K562 (cell line): ENCODE data around the gene NT5DC2.

Experiments used
- CTCF ChIP-seq, 3 experiments: IDR thresholded peaks in 2 of 3; conservative IDR thresholded peaks in 1 of 3; 2 replicates each; pipeline ENCODE4 v1.5.1; 2011 to 2012; ENCODE audit warnings: low read length in 3 of 3, mild to moderate bottlenecking in 3 of 3, control low read depth in 2 of 3, improper control_type of control experiment in 1 of 3, inconsistent platforms in 1 of 3, low read depth in 1 of 3, mixed read lengths in 1 of 3, moderate library complexity in 1 of 3; ENCODE audit not compliant: insufficient read depth in 2 of 3
- EZH2 ChIP-seq: IDR thresholded peaks from 2 replicates; pipeline ENCODE4 v1.6.1; 2012; ENCODE audit warnings: low read depth, mild to moderate bottlenecking, inconsistent platforms, low read length, borderline replicate concordance
- FOXJ3 ChIP-seq: sonication (generic); formaldehyde crosslinking; IDR thresholded peaks from 2 replicates; pipeline ENCODE4 v1.4.0; 2020; ENCODE audit warnings: mild to moderate bottlenecking, missing genetic modification reagents
- MAFG ChIP-seq: fragments of 450-650 bp; conservative IDR thresholded peaks from 2 replicates; pipeline ENCODE4 v1.6.1; 2016; ENCODE audit warnings: missing genetic modification characterization, missing compliant biosample characterization
- NFIC ChIP-seq: fragments of 450-650 bp; IDR thresholded peaks from 2 replicates; pipeline ENCODE4 v1.6.1; 2017; ENCODE audit warnings: mild to moderate bottlenecking, inconsistent platforms
- POLR2AphosphoS5 ChIP-seq: IDR thresholded peaks from 2 replicates; pipeline ENCODE4 v1.6.1; 2011; ENCODE audit warnings: mild to moderate bottlenecking, low read depth, low read length, moderate library complexity; ENCODE audit not compliant: control insufficient read depth, insufficient read depth
- SP1 ChIP-seq: sonication (generic); formaldehyde crosslinking; IDR thresholded peaks from 2 replicates; pipeline ENCODE4 v1.8.1; 2022; ENCODE audit warnings: mild to moderate bottlenecking, missing genetic modification reagents

DNA sequence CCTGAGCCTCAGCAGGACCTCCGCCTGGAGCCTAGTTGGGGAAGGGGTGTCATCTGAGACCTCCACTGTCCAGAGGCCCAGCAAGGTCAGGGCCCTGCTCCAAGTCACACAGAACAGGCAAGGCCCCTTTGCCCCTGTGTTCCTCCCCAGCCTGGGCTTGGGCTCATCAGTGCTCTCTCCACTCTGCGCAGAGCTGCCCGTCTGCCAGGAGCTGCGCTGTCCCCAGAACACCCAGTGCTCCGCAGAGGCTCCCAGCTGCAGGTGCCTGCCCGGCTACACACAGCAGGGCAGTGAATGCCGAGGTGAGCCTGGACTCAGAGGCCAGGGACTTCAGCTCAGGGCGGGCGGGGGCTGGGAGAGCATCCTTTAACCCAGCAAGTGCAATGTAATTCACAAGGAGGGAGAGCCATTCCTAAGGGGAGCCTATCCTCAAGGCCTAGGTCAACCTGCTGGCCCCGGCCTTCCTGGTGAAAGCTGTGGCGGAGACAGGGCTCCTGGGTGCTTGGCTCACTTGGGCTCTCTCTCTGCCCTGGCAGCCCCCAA is 30.8 kb downstream of the NT5DC2 start:
- no peak for TF ChIP-seq NFIC
- no peak for TF ChIP-seq MAFG (tag)
- TF ChIP-seq CTCF (IDR thresholded peaks at IDR 0.05 in 2 of 3, conservative IDR thresholded peaks at IDR 0.05 in 1 of 3; ENCODE audit: insufficient read depth in 2 of 3, low read depth in 1 of 3, low read length in 3 of 3), result no peak
- TF ChIP-seq POLR2AphosphoS5, result no peak
- TF ChIP-seq SP1 (CRISPR knock-in tag), result no peak
- no peak for TF ChIP-seq FOXJ3 (CRISPR knock-in tag)
- no peak for TF ChIP-seq EZH2
